Progenitor cell of endocrine pancreas (in vitro differentiated cells): Measurements from ENCODE around the gene BMP10. TPM values are rescaled to one million over a fixed set of nuclear protein-coding genes. Genes with fewer than 3 reads are reported as not detected.
A peak's percentile ranks its signal among the peaks of the same experiment; 100 is the strongest.

Experiments
- DNase-seq: peaks from one replicate; pipeline ENCODE4 v3.0.0; 2021; ENCODE audit warnings: low spot score; ENCODE audit not compliant: unreplicated experiment
- H3K27ac Mint-ChIP-seq: 2 replicates; pipeline ENCODE4 v1.8.0; 2021; ENCODE audit warnings: mild to moderate bottlenecking, moderate library complexity, mixed read lengths
- H3K27me3 Mint-ChIP-seq: 2 replicates; pipeline ENCODE4 v1.8.0; 2021; ENCODE audit warnings: mixed read lengths
- H3K36me3 Mint-ChIP-seq: 2 replicates; pipeline ENCODE4 v1.8.0; 2022; ENCODE audit warnings: mixed read lengths; ENCODE audit not compliant: insufficient read depth
- H3K4me1 Mint-ChIP-seq: 2 replicates; pipeline ENCODE4 v1.8.0; 2021; ENCODE audit warnings: low read depth, mixed read lengths
- H3K4me3 Mint-ChIP-seq: 2 replicates; pipeline ENCODE4 v1.8.0; 2021; ENCODE audit warnings: low read depth, mild to moderate bottlenecking, moderate library complexity, mixed read lengths
- H3K9me3 Mint-ChIP-seq: 2 replicates; pipeline ENCODE4 v1.8.0; 2021; ENCODE audit warnings: low read depth, mixed read lengths
- CTCF ChIP-seq: fragments of 200-600 bp; sonication (generic); IDR thresholded peaks from one replicate; pipeline ENCODE4 v1.5.0; 2021; ENCODE audit warnings: antibody characterized with exemption, mild to moderate bottlenecking; ENCODE audit not compliant: unreplicated experiment
- total RNA-seq: library from RNA; stranded (reverse); gene quantifications from 2 replicates; pipeline ENCODE4 v1.2.1, GENCODE V29; 2021

The BMP10 gene
- total RNA-seq, 1 donor from 2014 or later, result not detected

GRCh38 chr2:68831686-68832232 is 39.4 kb downstream of the BMP10 start:
- Mint-ChIP-seq H3K9me3 (no peaks in the 10 kb centered on the region), H3K27me3 (no peaks in the 10 kb centered on the region), H3K36me3 (no peaks in the 10 kb centered on the region), H3K27ac (no peak overlapping the region), H3K4me1 (peaks cover 3% of the 10 kb centered on the region), H3K4me3 (no peak overlapping the region)
- TF ChIP-seq CTCF, result no peak
- no peak for DNase-seq

GRCh38 chr2:68829749-68830148 is 41.4 kb downstream of the BMP10 start:
- Mint-ChIP-seq H3K27me3 (peaks cover 3% of the 10 kb centered on the region), H3K9me3 (no peaks in the 10 kb centered on the region), H3K4me3 (no peak overlapping the region), H3K27ac (no peak overlapping the region), H3K4me1 (peaks cover 3% of the 10 kb centered on the region), H3K36me3 (no peaks in the 10 kb centered on the region)
- no peak for TF ChIP-seq CTCF
- no peak for DNase-seq

GRCh38 chr2:68828887-68829708 is 42.1 kb downstream of the BMP10 start:
- Mint-ChIP-seq H3K27me3 (peaks cover 3% of the 10 kb centered on the region), H3K27ac (no peak overlapping the region), H3K9me3 (no peaks in the 10 kb centered on the region), H3K4me1 (peaks cover 3% of the 10 kb centered on the region), H3K4me3 (no peak overlapping the region), H3K36me3 (peaks cover 1% of the 10 kb centered on the region)
- DNase-seq, result no peak
- no peak for TF ChIP-seq CTCF

- H3K4me1 Mint-ChIP-seq, result peaks cover 3% of the 10 kb centered on the region
- H3K27me3 Mint-ChIP-seq, result peaks cover 3% of the 10 kb centered on the region
- no peaks in the 10 kb centered on the region for H3K9me3 Mint-ChIP-seq
- H3K4me3 Mint-ChIP-seq, result no peak overlapping the region
- H3K36me3 Mint-ChIP-seq, result peaks cover 1% of the 10 kb centered on the region
- no peak for TF ChIP-seq CTCF
- DNase-seq, result no peak
- peak overlapping the region; percentile 71 for H3K27ac Mint-ChIP-seq
These were observed 43.5 kb downstream of the BMP10 start for GRCh38 chr2:68827666-68828065.

- Mint-ChIP-seq H3K4me3 (no peak overlapping the region), H3K4me1 (peaks cover 3% of the 10 kb centered on the region), H3K27ac (no peak overlapping the region), H3K36me3 (peaks cover 1% of the 10 kb centered on the region), H3K27me3 (peaks cover 3% of the 10 kb centered on the region), H3K9me3 (no peaks in the 10 kb centered on the region)
- no peak for DNase-seq
- no peak for TF ChIP-seq CTCF
These were observed 45.3 kb downstream of the BMP10 start for GRCh38 chr2:68825866-68826265.
